Thyroid gland (tissue), 4 donors: ENCODE data around the gene GGT1.
"Not testable (repeated sequence)": the region's sequence is repeated elsewhere in the genome, so short reads cannot be mapped to it uniquely, and the experiment has no call there.

Experiments used
- CTCF ChIP-seq, 6 experiments: fragments of 200-600 bp in 3 of 6; fragments of 450-650 bp in 3 of 6; sonication (generic) in 3 of 6; IDR thresholded peaks; one replicate each; pipeline ENCODE4 v1.5.1; 2016 to 2019; ENCODE audit warnings: antibody characterized with exemption in 6 of 6, mild to moderate bottlenecking in 2 of 6, inconsistent platforms in 1 of 6, moderate library complexity in 1 of 6
- POLR2A ChIP-seq, 2 donors: fragments of 450-650 bp; IDR thresholded peaks; one replicate each; pipeline ENCODE4 v1.6.1; 2017; ENCODE audit warnings: antibody characterized with exemption in 2 of 2, mild to moderate bottlenecking in 2 of 2, moderate library complexity in 1 of 2

GRCh38 chr22:24644409-24644808 lies 41.4 kb downstream of the GGT1 start:
- TF ChIP-seq CTCF, POLR2A (IDR thresholded peaks at IDR 0.05): not testable (repeated sequence)
